Activated CD4-positive, alpha-beta T cell treated with anti-CD3 and anti-CD28 coated beads, Interleukin-2, amount 50 U/mL, for 1 hour (primary cell): ENCODE measurements around the gene SLX9.

Experiments used
- DNase-seq: peaks from one replicate; pipeline ENCODE4 v3.0.0-alpha.2; 2020

Gene SLX9

GRCh38 chr21:45009616-45010015 is 69.8 kb downstream of the SLX9 start:
- no peak for DNase-seq

DNA sequence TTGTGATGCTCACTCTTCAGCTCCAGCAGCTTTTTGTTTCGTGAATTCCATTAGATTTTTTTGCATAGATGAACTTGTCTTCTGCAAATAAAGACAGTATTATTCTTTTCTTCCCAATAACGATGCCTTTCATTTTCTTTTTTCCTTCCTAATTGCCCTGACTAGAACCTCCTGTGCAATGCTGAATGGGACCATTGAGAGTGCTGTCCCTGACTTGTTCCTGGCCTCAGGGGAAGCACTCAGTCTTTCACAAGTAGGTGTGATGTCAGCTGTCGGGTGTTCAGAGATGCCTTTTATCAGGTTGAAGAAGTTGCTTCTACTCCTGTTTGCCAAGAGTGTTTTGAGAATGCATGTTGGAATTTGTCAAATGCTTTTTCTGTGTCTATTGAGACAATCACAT is 70.3 kb downstream of the SLX9 start:
- no peak for DNase-seq

- DNase-seq: no peak
Observed at GRCh38 chr21:45010860-45011259, 71.0 kb downstream of the SLX9 start.

DNA sequence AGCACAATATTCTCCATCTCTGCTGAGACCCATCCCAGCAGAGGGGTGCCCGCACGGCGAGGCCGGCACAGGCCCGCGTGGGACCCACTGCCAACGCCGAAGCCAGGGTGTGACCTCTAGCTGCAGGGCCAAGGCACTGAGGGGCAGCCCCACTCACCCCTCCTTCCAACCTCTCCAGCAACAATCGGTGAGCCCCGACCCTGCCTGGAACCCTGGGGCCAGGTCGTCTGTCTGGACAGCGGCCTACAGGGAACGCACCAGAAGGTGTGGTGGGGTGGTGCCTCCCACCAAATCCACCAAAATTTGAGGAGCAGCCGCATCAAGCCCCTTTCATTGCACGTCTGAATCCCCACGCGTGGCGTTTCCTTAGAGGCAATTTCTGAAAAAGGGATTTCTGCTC is 71.6 kb downstream of the SLX9 start:
- DNase-seq: no peak

DNA sequence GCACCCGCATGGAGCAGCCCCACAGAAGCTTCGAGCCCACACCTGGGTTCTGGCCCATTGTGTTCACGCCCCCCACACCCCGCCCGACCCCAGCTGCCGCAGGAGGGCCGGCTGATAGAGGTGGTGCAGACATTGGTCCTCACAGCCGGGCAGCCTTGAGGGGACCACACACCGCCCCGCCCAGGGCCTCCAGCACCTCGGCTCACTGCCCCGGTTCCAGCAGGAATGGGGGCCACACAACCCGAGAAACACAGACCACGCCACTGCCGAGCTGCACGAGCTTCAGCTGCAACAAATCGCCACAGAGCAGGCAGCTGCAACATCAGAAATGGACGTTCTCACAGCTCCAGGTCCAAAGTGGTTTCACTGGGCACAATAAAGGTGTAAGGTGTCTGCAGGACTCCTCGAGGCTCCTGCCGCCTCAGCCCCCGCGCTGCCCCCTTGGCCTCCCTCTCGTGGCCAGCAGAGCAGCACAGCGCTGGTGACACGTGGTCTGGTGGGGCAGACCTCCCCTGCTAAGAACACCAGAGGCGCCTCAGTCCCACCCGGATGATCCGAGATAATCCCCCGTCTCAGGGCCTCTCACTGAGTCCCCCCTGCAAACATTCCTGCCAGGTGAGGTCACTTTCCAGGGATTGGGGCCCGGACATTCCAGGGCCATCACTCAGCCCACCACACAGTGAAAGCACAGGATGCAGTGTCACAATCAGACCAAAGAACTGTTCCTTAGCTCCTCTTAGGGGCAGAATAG is 72.3 kb downstream of the SLX9 start:
- no peak for DNase-seq

GRCh38 chr21:45012662-45013259 is 72.9 kb downstream of the SLX9 start:
- DNase-seq: no peak

- no peak for DNase-seq
Observed at GRCh38 chr21:45013260-45013841, 73.5 kb downstream of the SLX9 start.

DNA sequence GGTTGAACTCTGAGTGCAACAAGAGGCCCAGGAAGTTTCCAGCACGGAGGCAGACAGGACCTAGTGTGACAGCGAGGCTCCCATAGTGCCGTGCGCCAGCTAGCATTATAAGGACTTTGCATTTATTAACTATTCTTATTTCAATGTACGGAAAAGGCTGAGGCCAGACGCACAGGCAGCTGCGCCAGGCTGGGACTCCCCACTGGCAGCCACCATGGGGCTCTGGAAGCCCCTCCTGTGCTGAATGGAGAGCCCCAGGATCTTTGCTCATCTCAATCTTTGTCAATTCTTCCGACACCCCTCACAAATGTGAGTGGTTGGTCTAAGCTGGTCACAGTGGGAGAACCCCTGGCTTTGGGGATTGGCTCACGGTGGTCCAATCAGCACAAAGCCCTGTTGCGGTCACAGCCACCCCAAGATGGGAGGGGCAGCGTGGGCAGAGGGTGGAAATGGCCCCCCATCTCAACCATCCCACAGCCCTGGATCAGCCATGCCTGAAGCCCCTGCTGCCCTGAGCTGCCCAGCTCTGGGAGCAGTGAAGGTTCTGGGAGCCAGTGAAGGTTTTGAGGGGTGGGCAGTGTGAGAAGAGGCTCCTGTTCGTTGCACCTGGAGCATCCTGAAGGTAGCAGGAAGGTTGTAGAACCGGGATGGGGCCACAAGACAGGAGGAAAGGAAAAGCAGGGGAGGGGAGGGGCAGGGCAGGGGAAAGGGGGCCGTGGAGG is 75.1 kb downstream of the SLX9 start:
- DNase-seq: no peak

GRCh38 chr21:45015469-45015860 is 75.6 kb downstream of the SLX9 start:
- no peak for DNase-seq

- DNase-seq: no peak
Observed at GRCh38 chr21:45016031-45016405, 76.2 kb downstream of the SLX9 start.

GRCh38 chr21:45016406-45017038 is 76.7 kb downstream of the SLX9 start:
- no peak for DNase-seq

GRCh38 chr21:45017039-45017960 is 77.5 kb downstream of the SLX9 start:
- no peak for DNase-seq

DNA sequence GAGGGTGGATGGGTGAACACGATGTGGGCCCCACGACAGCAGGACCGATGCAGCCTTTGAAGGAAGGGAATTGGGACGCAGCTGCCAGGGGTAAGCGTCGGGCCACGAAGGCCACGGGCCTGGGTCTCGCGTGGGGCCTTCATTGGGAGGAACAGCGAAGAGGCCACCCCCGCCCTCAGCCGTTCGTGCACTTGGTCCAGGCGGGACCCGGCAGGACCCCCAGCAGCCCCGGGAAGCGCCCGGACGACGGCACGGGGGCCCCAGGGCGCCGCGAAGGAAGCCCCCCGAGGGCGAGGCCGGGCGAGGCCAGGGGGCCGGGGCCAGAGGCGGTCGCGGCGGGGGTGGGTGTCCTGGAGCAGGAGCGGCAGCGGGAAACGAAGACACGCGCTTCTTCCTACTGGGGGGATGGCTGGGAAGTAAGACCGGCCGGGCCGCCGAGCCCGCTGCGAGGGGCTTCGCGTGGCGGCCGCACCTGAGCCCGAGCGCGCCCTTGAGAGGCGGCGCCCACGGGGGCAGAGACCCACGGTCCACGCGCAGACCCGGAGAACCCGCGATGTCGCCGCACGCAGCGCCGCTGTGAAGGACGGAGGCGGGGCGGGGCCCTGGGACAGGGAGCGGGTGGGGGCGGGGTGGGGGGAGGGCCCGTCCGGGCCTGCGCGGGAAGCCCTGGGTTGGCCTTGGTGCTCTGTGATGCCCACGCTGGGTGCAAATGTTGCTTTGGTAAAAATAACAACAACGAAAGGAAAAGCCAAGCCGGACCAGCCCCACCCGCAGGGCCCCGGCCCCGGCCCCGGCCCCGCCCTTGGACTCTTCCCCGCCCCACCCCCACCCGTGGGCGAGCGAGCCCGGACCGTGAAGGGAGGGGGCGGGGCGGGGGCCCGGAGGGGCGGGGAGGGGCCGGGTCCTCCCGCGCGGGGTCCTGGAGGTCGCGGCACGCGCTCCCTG is 78.6 kb downstream of the SLX9 start:
- no peak for DNase-seq

DNA sequence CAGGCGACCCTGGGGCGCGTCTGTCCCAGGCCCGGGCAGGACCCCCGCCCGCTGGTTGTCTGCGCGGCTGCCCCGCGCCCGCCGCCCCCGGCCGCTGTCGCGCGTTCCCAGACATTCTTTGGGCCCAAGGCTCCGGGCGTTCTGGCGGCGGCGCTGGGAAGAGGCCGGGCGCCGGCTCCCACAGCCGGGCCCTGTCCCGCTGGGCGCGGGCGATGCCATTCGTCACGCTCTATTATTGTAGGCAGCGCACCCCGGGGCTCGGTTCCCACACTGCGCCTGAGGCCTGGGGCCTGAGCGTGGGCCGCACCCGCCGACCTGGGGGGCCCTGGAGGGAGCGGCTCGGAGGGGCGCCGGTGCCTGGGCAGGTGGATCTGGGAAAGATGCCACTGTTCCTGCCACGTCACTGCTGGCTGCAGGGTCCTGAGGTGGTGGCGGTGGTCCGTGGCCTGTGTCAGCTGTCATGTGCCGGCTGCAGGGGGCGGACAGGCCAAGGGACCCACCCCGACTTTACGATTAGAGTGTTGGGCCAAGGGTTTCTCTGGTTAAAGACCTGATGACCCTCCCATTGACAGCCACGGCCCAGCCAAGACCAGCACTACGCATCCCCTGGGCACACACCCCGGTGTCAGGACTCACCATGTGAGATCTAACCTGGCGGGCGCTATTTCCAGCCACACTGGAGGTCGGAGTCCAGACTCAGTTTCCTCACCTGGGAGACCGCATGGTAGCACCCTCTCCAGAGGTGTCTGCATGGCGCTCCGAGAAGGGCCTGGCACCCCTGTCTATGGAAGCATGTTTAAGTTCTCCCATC is 79.5 kb downstream of the SLX9 start:
- no peak for DNase-seq

GRCh38 chr21:45019887-45020537 is 80.2 kb downstream of the SLX9 start:
- DNase-seq: no peak

- DNase-seq: no peak
Observed at GRCh38 chr21:45020629-45021427, 81.0 kb downstream of the SLX9 start.

DNA sequence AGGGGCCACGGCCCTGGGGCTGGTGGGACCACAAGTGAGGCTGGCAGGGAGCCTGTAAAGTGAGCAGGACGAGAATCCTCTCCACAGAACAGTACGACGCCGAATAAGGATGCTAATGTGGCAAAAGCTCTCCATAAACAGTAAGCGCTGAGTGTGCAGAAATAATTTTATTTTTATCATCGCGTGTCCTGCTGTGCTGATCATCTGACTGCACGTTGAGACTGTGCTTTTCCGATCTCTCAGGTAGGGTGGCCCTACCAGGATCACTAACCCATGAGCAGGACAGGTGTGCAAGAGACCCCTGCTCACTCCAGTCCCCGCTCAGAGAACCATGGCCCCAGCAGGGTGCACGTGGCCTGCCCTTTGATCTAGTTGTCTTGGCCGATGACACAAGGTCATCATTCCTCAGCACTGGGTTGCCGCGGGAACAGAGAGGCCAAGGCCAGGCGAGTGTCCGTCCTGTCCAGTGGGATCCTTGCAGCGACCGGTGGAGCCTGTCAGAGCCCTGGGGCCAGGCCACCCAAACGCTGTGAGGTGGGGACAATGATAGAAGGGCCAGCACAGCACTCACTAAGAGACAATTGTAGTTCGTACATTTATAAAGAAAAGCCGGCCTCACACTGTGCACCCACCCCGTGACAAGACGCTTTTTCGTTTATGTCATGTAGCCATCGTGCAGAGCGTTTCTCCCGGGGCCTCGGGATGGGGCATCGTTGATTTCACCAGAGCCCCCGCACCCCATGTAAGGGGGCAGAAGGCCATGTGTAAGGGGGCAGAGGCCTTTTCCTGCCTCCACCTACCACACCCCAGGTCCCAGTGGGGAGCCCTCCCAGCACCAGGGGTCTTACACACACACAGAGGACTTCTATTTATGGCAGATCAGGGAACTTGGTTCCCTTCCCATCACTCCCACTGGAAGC is 81.9 kb downstream of the SLX9 start:
- DNase-seq: no peak

DNA sequence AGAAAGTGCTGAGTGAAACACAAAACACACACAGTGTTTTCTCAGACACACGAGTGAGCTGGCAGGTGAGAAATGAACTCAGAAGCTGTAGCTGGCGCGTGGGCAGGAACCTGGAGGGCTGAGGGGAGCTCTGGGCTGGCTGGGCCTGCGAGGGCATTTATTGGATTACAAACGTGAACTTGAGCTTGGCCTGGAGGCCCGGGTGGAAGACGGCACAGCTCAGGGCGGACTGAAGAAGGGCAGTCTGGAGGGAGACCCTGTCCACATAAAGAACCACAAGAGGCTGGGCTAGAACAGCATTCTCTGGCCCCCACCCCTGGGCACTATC is 82.5 kb downstream of the SLX9 start:
- DNase-seq: no peak
